ENCODE data around the gene SCN10A. TPM values are rescaled to one million over a fixed set of nuclear protein-coding genes. Genes with fewer than 3 reads are reported as not detected.

Gene SCN10A
- total RNA-seq, 1 experiment from 2014 or later, result not detected

- no peak overlapping the region for H3K27ac Mint-ChIP-seq
- H3K27me3 Mint-ChIP-seq (ENCODE audit: low read depth), result peaks cover 2% of the 10 kb centered on the region; the same call in 1 of the 2 replicates
- TF ChIP-seq CREB1 (CRISPR knock-in tag; IDR thresholded peaks at IDR 0.05), result no peak
- no peak for TF ChIP-seq E2F5 (CRISPR knock-in tag; IDR thresholded peaks at IDR 0.05)
- TF ChIP-seq, protein P1, sequence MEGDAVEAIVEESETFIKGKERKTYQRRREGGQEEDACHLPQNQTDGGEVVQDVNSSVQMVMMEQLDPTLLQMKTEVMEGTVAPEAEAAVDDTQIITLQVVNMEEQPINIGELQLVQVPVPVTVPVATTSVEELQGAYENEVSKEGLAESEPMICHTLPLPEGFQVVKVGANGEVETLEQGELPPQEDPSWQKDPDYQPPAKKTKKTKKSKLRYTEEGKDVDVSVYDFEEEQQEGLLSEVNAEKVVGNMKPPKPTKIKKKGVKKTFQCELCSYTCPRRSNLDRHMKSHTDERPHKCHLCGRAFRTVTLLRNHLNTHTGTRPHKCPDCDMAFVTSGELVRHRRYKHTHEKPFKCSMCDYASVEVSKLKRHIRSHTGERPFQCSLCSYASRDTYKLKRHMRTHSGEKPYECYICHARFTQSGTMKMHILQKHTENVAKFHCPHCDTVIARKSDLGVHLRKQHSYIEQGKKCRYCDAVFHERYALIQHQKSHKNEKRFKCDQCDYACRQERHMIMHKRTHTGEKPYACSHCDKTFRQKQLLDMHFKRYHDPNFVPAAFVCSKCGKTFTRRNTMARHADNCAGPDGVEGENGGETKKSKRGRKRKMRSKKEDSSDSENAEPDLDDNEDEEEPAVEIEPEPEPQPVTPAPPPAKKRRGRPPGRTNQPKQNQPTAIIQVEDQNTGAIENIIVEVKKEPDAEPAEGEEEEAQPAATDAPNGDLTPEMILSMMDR (IDR thresholded peaks at IDR 0.05), result peak; percentile 80
- no peak for TF ChIP-seq IRF2 (CRISPR knock-in tag; IDR thresholded peaks at IDR 0.05; ENCODE audit: borderline replicate concordance, low read depth)
- no peak for TF ChIP-seq ZNF396 (CRISPR knock-in tag; IDR thresholded peaks at IDR 0.05; ENCODE audit: borderline replicate concordance)
- no peak for TF ChIP-seq NR1H2 (CRISPR knock-in tag; IDR thresholded peaks at IDR 0.05)
- TF ChIP-seq FOXP1 (CRISPR knock-in tag; IDR thresholded peaks at IDR 0.05; ENCODE audit: borderline replicate concordance), result no peak
- TF ChIP-seq NFYB (CRISPR knock-in tag; conservative IDR thresholded peaks at IDR 0.05; ENCODE audit: low read depth), result no peak
- H3K4me3 Mint-ChIP-seq, result no peak overlapping the region
- POLR2A ChIA-PET, result no interaction called here
- H3K4me1 Mint-ChIP-seq, result peaks cover 10% of the 10 kb centered on the region
- ATAC-seq, result peak; percentile 93
- peak; percentile 91 for DNase-seq (ENCODE audit: low spot score)
- CTCF ChIA-PET, result interaction anchor here (0.5 to 3.0 kb wide), 44 partner anchors 8 to 637 kb away, joined by 3 to 56 read pairs (median 5); no protein-coding TSS in a partner anchor
- H3K36me3 Mint-ChIP-seq, result no peaks in the 10 kb centered on the region
- no peaks in the 10 kb centered on the region for H3K9me3 Mint-ChIP-seq
These were observed 77.2 kb downstream of the SCN10A start for GRCh38 chr3:38738630-38739395.

DNA sequence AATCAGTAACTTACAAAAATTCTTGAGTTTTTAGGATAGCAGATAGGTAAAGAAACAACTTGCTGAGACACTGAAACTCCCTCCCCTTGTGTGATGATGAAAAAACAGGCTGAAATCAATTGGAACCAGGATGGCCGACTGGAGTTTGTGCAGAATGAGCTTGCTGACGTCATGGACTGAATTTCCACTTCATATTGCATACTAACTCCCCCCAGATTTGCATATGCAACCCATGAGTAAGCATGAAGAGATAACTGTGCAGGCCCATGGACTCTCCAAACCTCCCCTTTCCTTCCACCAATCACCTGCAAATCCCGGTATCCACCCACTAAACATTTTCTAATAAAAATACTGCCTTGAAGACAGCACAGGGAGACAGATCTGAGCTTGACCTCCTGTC lies 84.5 kb downstream of the SCN10A start:
- Mint-ChIP-seq H3K9me3 (no peaks in the 10 kb centered on the region), H3K36me3 (no peaks in the 10 kb centered on the region), H3K27me3 (ENCODE audit: low read depth) (no peaks in the 10 kb centered on the region; the same call in 1 of the 2 replicates), H3K27ac (no peak overlapping the region), H3K4me1 (peaks cover 3% of the 10 kb centered on the region), H3K4me3 (no peak overlapping the region)
- ChIA-PET POLR2A (no interaction called here), CTCF (no interaction called here)
- no peak for ATAC-seq
- DNase-seq (ENCODE audit: low spot score), result no peak
- TF ChIP-seq JUN (CRISPR knock-in tag; IDR thresholded peaks at IDR 0.05) (no peak), CREB1 (CRISPR knock-in tag; IDR thresholded peaks at IDR 0.05) (no peak), TEAD1 (CRISPR knock-in tag; IDR thresholded peaks at IDR 0.05) (no peak), CBFB (CRISPR knock-in tag; IDR thresholded peaks at IDR 0.05; ENCODE audit: low read depth) (no peak), TCF7 (CRISPR knock-in tag; IDR thresholded peaks at IDR 0.05; ENCODE audit: low read depth) (no peak), FOXK1 (CRISPR knock-in tag; IDR thresholded peaks at IDR 0.05) (no peak), KAT7 (CRISPR knock-in tag; IDR thresholded peaks at IDR 0.05; ENCODE audit: borderline replicate concordance) (no peak)
- TF ChIP-seq, protein P2, sequence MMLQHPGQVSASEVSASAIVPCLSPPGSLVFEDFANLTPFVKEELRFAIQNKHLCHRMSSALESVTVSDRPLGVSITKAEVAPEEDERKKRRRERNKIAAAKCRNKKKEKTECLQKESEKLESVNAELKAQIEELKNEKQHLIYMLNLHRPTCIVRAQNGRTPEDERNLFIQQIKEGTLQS (CRISPR knock-in tag; conservative IDR thresholded peaks at IDR 0.05), result no peak

- ChIA-PET CTCF (interaction anchor here (1.1 to 1.2 kb wide), 2 partner anchors 9 to 270 kb away, joined by 3 to 9 read pairs; no protein-coding TSS in a partner anchor), POLR2A (no interaction called here)
- Mint-ChIP-seq H3K4me1 (peaks cover 6% of the 10 kb centered on the region), H3K9me3 (no peaks in the 10 kb centered on the region), H3K27ac (no peak overlapping the region), H3K4me3 (no peak overlapping the region), H3K27me3 (ENCODE audit: low read depth) (no peaks in the 10 kb centered on the region; the same call in 1 of the 2 replicates), H3K36me3 (no peaks in the 10 kb centered on the region)
- DNase-seq (ENCODE audit: low spot score) (no peak), ATAC-seq (no peak)
- TF ChIP-seq ATF1 (CRISPR knock-in tag; IDR thresholded peaks at IDR 0.05), result no peak
- TF ChIP-seq USF1 (CRISPR knock-in tag; IDR thresholded peaks at IDR 0.05), result no peak
- no peak for TF ChIP-seq HMGXB4 (CRISPR knock-in tag; IDR thresholded peaks at IDR 0.05)
- TF ChIP-seq ZBTB21 (CRISPR knock-in tag; IDR thresholded peaks at IDR 0.05; ENCODE audit: borderline replicate concordance), result no peak
- TF ChIP-seq, protein P3, sequence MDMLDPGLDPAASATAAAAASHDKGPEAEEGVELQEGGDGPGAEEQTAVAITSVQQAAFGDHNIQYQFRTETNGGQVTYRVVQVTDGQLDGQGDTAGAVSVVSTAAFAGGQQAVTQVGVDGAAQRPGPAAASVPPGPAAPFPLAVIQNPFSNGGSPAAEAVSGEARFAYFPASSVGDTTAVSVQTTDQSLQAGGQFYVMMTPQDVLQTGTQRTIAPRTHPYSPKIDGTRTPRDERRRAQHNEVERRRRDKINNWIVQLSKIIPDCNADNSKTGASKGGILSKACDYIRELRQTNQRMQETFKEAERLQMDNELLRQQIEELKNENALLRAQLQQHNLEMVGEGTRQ (CRISPR knock-in tag; IDR thresholded peaks at IDR 0.05), result no peak
- TF ChIP-seq ZNF281 (CRISPR knock-in tag; IDR thresholded peaks at IDR 0.05), result no peak
- no peak for TF ChIP-seq MYBL2 (CRISPR knock-in tag; IDR thresholded peaks at IDR 0.05)
- TF ChIP-seq ZNF416 (CRISPR knock-in tag; IDR thresholded peaks at IDR 0.05), result no peak
These were observed 85.7 kb downstream of the SCN10A start for GRCh38 chr3:38730281-38730680.
